ENCODE results near the gene CD151. TPM values are rescaled to one million over a fixed set of nuclear protein-coding genes. Genes with fewer than 3 reads are reported as not detected.

Gene CD151
- total and polyA plus RNA-seq, 8 donors: 163 to 351 (median 261) TPM

DNA sequence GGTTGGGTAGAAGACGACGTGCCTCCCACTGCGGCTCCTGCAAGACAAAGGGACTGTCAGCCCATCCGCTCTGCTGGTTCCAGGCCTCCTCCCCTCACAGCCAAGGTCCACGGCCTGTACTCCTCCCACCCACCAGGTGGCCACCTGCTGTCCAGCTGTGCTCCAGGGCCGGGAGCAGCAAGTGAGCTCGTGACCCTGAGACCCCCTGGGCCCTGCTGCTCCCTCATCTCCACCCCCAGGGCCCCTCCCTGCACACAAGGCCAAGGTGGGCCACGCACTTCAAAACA is 37.3 kb downstream of the CD151 start:
- Histone ChIP-seq H3K4me1 (no peaks in the 10 kb centered on the region), H3K27me3 (no peaks in the 10 kb centered on the region), H3K36me3 (peaks cover 0 to 5% (median 0%) of the 10 kb centered on the region in 3 donors), H3K4me3 (no peak overlapping the region), H3K27ac (no peak overlapping the region), H3K9me3 (no peaks in the 10 kb centered on the region)
- FAIRE-seq (no peak), ATAC-seq (peak in 1 of 4 donors; percentile 11), DNase-seq (no peak)
- TF ChIP-seq, protein P1, sequence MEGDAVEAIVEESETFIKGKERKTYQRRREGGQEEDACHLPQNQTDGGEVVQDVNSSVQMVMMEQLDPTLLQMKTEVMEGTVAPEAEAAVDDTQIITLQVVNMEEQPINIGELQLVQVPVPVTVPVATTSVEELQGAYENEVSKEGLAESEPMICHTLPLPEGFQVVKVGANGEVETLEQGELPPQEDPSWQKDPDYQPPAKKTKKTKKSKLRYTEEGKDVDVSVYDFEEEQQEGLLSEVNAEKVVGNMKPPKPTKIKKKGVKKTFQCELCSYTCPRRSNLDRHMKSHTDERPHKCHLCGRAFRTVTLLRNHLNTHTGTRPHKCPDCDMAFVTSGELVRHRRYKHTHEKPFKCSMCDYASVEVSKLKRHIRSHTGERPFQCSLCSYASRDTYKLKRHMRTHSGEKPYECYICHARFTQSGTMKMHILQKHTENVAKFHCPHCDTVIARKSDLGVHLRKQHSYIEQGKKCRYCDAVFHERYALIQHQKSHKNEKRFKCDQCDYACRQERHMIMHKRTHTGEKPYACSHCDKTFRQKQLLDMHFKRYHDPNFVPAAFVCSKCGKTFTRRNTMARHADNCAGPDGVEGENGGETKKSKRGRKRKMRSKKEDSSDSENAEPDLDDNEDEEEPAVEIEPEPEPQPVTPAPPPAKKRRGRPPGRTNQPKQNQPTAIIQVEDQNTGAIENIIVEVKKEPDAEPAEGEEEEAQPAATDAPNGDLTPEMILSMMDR (IDR thresholded peaks at IDR 0.05): no peak
- WGBS, 2 donors: 72 to 76% methylated on average over 8 of the region's 8 CpGs
- intact Hi-C loops (cut with DNase I): no loop called here

DNA sequence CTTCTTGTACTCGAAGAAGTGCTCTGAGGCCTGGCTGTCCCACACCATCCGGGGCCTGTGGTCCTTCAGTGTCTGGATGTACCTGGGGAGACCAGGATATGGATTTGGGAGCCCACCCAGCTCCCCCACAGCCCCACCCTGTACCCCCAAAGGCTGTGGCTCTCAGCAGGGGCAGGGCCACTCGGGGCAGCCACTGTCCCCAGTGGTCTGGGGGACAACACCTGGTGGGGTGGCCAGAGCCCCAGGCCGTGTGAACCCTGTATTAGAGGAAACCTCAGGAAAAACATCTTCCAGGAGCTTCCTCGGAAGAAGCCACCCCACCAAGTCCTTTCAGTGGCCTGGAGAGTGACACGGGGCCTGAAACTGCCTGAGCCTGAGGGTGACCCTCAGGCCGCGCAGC is 37.7 kb downstream of the CD151 start:
- FAIRE-seq: no peak
- intact Hi-C loops (cut with DNase I): no loop called here
- Histone ChIP-seq H3K4me3 (no peak overlapping the region), H3K4me1 (no peaks in the 10 kb centered on the region), H3K27ac (no peak overlapping the region), H3K9me3 (no peaks in the 10 kb centered on the region), H3K36me3 (peaks cover 0 to 5% (median 0%) of the 10 kb centered on the region in 3 donors), H3K27me3 (no peaks in the 10 kb centered on the region)
- ATAC-seq: no peak
- DNase-seq: no peak
- WGBS, 2 donors: 85 to 92% methylated on average over 8 of the region's 8 CpGs
- TF ChIP-seq, protein P1 (IDR thresholded peaks at IDR 0.05): no peak

DNA sequence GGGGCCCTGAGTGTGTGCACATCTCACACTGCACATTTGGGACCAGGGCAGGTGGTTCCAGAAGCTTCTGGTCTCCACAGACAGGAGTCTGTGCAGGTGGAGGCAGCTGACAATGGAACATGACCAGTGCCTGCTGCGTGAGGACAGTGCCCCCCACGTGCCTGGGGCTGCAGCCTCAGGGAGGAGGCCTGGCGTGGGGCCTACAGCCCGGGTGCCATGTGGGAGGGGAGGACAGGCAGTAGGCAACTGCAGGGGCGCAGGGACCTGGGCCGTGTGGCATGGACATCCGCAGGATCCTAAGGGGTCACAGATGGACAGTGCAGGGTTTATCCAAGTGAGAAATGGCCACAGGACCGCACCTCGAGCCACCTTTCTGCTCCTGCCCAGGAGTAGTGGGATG is 38.7 kb downstream of the CD151 start:
- no peak for FAIRE-seq
- Histone ChIP-seq H3K27me3 (no peaks in the 10 kb centered on the region), H3K9me3 (no peaks in the 10 kb centered on the region), H3K36me3 (peaks cover 0 to 5% (median 0%) of the 10 kb centered on the region in 3 donors), H3K4me3 (no peak overlapping the region), H3K27ac (no peak overlapping the region), H3K4me1 (no peaks in the 10 kb centered on the region)
- 79 to 80% methylated on average over 9 of the region's 9 CpGs for WGBS, 2 donors
- DNase-seq: no peak
- intact Hi-C loops (cut with DNase I): no loop called here
- TF ChIP-seq, protein P1 (IDR thresholded peaks at IDR 0.05): no peak
- no peak for ATAC-seq

DNA sequence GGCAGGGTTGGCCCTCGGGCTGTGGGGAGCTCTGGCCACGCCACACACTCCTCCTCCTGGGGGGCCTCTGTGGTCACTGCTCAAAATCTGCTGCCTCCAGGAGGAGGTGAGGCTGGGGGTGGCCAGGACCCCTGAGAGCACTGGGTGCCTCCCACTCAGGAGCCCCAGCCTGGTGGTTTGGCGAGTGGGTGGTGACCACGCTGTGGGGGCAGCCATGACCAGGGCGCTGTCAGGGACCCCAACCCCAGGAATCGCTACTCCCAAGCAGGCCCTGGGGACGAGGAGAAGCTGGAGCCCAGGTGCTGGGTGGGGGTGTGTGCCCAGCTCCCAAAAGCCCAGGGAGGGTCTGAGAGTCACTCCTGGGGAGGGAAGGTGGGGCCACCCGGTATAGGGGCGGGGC is 40.0 kb downstream of the CD151 start:
- no peak for DNase-seq
- no peak overlapping the region for H3K4me3 ChIP-seq
- H3K4me1 ChIP-seq: peaks cover 0 to 4% (median 0%) of the 10 kb centered on the region in 3 donors
- no peak for ATAC-seq
- FAIRE-seq: no peak
- no peaks in the 10 kb centered on the region for H3K9me3 ChIP-seq
- H3K36me3 ChIP-seq: no peaks in the 10 kb centered on the region
- WGBS, 2 donors: 91% methylated on average over 9 of the region's 9 CpGs
- intact Hi-C loops (cut with DNase I): no loop called here
- TF ChIP-seq, protein P1 (IDR thresholded peaks at IDR 0.05): no peak
- H3K27me3 ChIP-seq: no peaks in the 10 kb centered on the region
- no peak overlapping the region for H3K27ac ChIP-seq

DNA sequence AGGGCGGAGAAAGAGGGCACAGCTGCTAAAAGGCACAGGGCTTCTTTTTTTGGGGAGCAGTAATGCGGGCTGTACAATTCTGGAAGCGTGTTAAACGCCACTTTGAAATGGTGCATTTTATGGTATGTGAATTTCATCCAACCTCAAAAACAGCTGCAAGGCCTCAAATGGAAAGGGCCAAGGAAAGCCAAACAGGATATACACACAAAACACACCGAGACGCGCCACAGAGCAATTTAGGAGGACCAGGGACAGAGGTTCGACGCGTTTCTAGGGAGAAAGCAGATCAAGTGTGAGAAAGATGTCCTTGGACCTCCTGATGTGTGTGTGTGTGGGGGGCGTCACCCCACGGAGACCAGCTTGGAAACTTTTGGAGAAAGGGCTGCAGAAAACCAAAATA is 41.0 kb downstream of the CD151 start:
- H3K27ac ChIP-seq: no peak overlapping the region
- FAIRE-seq: no peak
- TF ChIP-seq, protein P1 (IDR thresholded peaks at IDR 0.05): no peak
- no peaks in the 10 kb centered on the region for H3K9me3 ChIP-seq
- DNase-seq: no peak
- 78 to 79% methylated on average over 12 of the region's 12 CpGs for WGBS, 2 donors
- ATAC-seq: no peak
- H3K4me3 ChIP-seq: no peak overlapping the region
- H3K4me1 ChIP-seq: peaks cover 0 to 4% (median 0%) of the 10 kb centered on the region in 3 donors
- no peaks in the 10 kb centered on the region for H3K36me3 ChIP-seq
- no peaks in the 10 kb centered on the region for H3K27me3 ChIP-seq
- intact Hi-C loops (cut with DNase I): no loop called here
